ENCODE results near the gene CCDC200. TPM values are rescaled to one million over a fixed set of nuclear protein-coding genes. Genes with fewer than 3 reads are reported as not detected.
"Not testable (repeated sequence)": the region's sequence is repeated elsewhere in the genome, so short reads cannot be mapped to it uniquely, and the experiment has no call there.

CCDC200 gene
- total RNA-seq, 1 experiment from 2014 or later = not detected

DNA sequence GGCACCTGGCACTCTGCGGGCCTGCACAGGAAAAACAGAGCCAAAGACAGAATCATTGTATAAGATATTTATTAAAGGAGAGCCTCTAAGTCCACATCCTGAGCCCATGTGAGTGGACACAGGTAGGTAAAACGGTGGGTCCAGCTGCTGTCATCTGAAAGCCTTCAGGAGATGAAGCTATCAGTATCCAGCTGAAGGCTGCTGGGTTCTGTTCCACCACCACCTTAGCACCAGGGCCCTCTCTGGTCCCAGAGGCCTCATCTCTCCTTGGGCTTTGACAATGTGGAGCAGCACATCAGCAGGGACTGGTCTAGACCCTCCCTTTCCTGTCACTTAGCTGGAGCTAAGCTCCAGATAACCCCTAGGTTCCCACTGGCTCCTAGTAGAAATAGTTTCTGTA lies 9.4 kb downstream of the CCDC200 start:
- DNase-seq (ENCODE audit: low read depth, low spot score) = no peak
- in situ Hi-C loops (cut with HindIII; ENCODE audit: low pct_unique_long_range_greater_than_20kb, low sequenced_read_pairs) = no loop called here

DNA sequence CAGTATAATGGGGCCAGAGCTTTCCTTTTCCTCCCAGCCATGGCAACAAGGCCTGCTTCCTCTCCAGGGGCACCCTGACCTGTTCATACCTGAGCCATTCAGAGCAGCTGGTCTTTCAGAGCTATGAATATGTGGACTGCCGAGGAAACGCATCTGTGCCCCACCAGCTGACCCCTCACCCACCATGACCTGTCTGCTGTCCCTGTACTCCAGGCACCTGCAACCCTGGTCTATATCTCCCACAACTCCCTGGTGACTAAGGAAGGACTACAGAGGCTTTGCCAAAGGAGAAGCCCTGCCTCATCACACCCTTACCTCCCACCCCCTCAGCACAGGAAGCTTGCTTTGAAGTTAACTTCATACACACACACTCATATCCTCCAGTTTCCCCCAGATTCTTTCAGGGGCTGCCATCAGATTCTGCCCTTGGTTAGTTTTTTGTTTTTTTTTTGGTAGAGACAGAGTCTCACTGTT lies 10.8 kb downstream of the CCDC200 start:
- no peak for DNase-seq (ENCODE audit: low read depth, low spot score)
- in situ Hi-C loops (cut with HindIII; ENCODE audit: low pct_unique_long_range_greater_than_20kb, low sequenced_read_pairs) = no loop called here

DNA sequence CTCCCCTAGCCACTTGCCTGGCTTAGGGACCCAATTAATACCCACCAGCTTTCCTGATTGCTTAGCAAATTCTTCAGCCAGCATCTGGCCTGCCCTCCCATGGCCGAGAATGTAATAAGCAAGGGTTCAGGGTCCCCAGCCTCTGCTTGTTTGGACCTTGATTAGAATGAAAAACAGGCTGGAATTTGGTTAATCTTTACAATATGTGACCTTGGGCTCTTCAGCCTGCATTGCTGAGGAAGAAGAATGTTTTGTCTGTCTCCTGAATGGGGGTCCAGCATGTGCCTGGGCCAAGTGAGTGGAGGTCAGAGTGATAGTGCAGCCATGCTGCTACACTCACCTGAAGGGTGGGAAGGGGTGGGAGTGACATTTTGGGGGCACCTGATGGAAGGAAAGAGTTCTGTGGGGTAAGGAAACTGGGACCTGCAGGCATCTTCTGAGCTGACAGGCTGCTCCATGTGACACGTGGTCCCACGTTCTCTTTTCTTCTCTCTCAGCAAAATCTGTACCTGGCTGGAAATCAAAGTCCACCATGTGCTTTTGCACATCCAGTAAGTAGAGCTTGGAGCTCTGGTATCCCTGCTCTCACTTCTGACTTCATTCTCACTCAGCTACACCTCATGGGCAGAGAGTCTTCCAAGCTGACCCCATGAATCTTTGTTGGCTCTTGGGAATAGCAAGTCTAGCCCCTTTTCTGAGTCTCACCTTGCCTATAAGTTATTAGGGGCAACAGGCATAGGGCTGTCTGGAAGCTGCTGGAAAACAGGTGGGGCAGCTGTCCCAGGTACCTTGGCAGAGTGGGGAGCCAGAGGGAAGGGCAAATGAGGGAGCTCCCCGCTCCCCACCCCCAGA lies 11.4 kb downstream of the CCDC200 start:
- in situ Hi-C loops (cut with HindIII; ENCODE audit: low pct_unique_long_range_greater_than_20kb, low sequenced_read_pairs) = no loop called here
- DNase-seq (ENCODE audit: low read depth, low spot score) = no peak

DNA sequence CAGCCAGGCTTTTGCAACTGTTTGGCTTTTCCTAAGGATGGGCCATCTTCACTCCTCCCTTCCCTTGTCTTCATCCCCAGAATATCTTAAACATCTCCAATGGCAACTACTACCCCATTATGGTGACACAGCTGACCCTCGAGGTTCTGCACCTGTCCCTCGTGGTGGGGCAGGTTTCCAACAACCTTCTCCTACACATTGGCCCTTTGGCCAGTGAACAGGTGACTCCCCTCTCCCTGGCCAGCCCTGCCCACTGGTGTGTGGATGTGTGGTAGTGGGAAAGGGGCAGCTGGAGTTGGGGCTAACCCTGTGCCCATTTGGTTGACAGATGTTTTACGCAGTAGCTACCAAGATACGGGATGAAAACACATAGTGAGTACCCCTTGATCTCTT lies 12.1 kb downstream of the CCDC200 start:
- in situ Hi-C loops (cut with HindIII; ENCODE audit: low pct_unique_long_range_greater_than_20kb, low sequenced_read_pairs) = no loop called here
- no peak for DNase-seq (ENCODE audit: low read depth, low spot score)

DNA sequence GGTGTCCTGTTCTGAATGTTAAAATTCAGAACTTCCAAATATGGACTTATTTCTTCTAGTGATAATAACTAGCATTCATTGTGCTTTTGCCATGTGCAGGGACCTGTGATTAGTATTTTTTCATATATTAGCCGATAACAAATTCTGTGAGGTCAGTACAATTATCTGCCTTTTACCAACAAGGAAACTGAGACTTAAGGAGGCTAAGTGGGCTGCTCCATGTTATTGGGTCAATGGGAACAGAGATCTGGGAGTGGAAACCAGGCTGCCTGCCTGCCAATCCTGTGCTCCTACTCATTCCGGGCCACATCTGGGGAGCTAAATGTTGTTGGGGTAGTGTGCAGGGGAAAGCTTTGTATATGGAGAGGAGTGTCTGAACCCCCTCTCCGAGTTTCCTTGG lies 13.1 kb downstream of the CCDC200 start:
- in situ Hi-C loops (cut with HindIII; ENCODE audit: low pct_unique_long_range_greater_than_20kb, low sequenced_read_pairs) = no loop called here
- DNase-seq (ENCODE audit: low read depth, low spot score) = no peak

DNA sequence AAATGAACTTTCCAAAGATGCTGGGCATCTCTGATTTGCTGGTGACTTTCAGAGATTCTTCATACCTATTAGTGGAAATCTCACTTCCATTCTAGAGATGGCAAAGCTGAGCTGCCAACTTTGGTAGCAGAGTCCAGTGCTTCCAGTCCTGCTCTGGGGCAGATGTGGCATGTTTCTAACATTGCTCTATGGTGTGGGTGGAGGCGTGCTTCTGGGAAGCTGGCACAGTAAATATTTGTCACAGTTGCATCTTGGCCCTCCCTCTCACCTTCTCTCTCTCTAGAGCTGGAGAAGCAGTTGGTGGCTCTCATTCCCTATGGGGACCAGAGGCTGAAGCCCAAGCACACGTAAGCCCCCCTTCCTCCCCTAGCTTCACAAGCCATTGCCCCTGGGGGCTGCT lies 14.9 kb downstream of the CCDC200 start:
- DNase-seq (ENCODE audit: low read depth, low spot score) = no peak
- in situ Hi-C loops (cut with HindIII; ENCODE audit: low pct_unique_long_range_greater_than_20kb, low sequenced_read_pairs) = no loop called here

DNA sequence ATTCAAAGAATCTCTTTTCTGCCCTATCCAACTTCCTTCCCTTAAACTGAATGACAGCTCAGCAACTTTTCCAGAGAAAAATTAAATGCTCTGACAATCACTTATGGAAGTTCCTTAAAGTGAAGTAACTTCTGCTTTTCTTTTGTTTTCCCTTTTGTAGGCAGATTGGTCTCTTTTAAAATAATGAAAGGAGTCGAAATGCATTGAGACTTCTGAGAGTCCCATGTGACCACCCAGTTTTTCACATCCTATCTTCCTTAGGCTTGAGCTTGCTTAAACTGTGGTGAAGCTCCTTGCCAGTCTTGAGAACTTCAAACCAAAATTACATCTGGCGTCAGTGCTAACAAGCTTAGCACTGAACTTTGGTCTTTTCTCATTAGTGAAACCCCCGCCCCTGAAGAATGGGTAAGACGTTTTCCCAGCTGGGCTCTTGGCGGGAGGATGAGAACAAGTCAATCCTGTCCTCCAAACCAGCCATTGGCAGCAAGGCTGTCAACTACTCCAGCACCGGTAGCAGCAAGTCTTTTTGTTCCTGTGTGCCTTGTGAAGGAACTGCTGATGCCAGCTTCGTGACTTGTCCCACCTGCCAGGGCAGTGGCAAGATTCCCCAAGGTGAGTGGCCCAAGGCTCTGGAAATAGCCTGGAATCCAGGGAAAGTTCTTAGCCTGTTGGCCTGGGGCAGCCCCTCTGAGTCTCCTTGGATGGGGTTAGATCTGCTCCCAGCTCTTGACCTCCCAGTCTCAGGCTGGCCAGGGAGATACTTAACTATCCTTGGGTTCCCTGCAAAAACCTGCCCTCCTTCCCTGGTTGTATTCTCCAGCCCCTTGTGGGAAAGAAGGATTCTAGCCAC lies 15.6 kb downstream of the CCDC200 start:
- in situ Hi-C loops (cut with HindIII; ENCODE audit: low pct_unique_long_range_greater_than_20kb, low sequenced_read_pairs) = no loop called here
- no peak for DNase-seq (ENCODE audit: low read depth, low spot score)

DNA sequence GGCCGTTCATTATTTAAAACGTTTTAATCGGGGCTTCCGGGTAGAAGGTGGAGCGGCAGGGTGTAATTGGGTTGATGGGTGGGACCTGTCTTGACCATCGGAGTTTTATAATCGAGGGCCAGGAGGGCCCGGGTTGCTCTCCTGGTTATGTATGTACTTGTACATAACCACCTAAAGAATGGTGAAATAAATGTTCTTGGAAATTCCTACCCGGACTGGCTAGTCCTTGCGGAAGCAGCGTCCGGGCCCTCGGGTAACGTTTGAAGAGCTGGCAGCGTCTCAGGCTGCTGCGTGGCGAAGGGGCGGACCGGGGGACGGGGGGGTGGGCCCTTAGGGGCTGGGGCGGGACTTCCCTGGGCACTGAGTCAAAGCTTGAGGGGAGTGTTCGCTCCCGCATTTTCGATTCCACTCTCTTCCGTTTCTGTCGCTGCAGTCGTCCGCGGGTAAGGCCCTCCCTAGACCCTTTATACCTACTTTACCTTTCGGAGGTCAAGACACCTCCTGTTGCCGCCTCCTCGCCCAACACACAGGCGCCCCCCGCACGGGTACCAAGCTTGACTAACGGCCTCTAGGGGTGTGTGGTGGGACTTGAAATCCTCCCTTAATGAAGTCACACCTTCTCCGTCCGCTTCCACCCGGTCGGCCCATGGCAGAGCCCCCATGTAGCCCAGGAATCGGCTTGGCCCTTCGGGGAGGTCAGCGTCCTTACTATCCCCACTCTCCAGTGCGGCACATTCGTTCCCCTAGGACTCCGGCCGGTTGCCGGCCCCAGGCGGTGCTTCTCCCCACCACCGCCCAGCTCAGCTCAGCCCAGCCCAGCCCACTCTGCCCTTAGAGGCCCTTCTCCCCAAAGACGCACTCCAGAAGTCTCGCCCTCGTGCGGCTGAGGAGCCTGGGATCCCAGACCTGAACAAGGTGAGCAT lies 16.7 kb downstream of the CCDC200 start, which contains the start of gene TMEM106A:
Gene TMEM106A, plus strand, starts transcription at position 396 of the 923 bp plus-strand sequence. CDS start 1,167 bp downstream, outside the sequence.
- in situ Hi-C loops (cut with HindIII; ENCODE audit: low pct_unique_long_range_greater_than_20kb, low sequenced_read_pairs) = no loop called here
- peak; percentile 74 for DNase-seq (ENCODE audit: low read depth, low spot score)

DNA sequence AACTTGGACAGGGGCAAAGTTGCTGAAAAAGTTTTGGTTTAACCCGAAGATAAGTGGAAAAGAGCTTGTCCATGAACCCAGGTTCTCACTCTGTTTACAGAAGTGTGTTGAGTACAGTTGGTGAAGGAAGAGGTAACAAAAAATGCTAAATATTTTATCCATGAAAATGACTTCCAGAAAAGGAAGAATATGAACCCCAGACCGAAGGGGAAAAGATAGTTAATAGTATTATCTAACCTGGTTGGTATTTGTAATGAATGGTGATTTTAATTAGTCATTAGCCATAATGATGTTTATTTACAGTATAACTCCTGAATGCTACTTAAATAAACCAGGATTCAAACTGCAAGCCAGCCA lies 17.3 kb downstream of the CCDC200 start:
- in situ Hi-C loops (cut with HindIII; ENCODE audit: low pct_unique_long_range_greater_than_20kb, low sequenced_read_pairs) = no loop called here
- no peak for DNase-seq (ENCODE audit: low read depth, low spot score)

DNA sequence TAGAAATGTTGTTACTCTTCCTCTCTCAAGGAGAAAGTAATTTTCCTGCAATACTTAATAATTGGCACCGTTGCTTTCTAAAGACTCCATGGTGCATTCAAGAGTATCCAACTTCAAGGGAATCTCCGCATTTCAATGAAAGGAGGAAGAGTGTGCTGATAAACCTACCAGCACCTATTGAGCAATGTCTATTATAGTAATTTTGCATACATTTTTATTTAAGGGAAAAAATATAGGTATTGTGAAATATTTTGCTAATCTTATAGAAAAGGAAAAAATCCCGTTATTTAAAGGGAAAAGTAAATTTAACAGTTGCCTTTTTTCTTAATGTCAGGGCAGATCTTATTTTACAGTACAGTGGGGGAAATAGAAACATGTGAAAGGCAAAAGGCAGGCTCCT lies 17.8 kb downstream of the CCDC200 start:
- in situ Hi-C loops (cut with HindIII; ENCODE audit: low pct_unique_long_range_greater_than_20kb, low sequenced_read_pairs) = no loop called here
- no peak for DNase-seq (ENCODE audit: low read depth, low spot score)

DNA sequence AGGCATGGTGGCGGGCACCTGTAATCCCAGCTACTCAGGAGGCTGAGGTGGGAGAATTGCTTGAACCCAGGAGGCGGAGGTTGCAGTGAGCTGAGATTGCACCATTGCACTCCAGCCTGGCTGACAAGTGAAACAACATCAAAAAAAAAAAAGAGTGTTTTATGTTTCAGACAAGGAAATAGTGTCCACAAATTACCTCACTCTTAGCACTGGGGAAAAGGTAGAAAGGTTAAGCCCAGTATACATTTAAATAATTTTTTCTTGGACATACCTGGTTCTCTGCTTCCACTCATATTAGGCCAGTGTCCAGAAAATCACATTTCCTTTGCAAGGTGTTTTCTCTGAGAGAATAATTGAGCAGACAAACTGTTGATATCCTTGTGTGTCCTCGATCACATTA lies 25.4 kb downstream of the CCDC200 start:
- in situ Hi-C loops (cut with HindIII; ENCODE audit: low pct_unique_long_range_greater_than_20kb, low sequenced_read_pairs); DNase-seq (ENCODE audit: low read depth, low spot score): not testable (repeated sequence)

DNA sequence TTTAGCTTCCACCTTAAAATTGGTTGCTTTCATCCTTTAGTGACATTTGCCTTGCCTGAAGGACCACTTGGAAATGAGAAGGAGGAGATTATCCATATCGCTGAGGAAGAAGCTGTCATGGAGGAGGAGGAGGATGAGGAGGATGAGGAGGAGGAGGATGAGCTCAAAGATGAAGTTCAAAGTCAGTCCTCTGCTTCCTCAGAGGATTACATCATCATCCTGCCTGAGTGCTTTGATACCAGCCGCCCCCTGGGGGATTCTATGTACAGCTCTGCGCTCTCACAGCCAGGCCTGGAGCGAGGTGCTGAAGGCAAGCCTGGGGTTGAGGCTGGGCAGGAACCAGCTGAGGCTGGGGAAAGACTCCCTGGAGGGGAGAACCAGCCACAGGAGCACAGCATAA lies 28.3 kb downstream of the CCDC200 start:
- DNase-seq (ENCODE audit: low read depth, low spot score) = no peak
- in situ Hi-C loops (cut with HindIII; ENCODE audit: low pct_unique_long_range_greater_than_20kb, low sequenced_read_pairs) = no loop called here

DNA sequence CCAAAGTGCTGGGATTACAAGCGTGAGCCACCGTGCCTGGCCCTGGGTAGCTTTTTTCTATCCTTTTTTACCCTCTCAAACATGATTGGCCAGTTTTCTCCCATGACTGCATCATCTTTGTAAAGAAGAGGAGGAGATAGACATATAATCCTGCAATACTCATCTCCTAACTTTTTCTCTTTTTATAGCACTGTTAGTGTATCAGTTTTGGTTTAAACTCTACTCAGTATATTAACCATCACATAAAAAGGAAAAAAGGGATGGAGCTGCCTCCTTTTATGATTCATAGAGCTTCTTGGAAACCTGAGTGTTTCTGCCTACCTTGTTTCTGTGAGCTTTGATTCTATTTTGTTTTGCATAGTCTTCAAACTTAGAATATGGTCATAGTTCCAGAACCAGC lies 28.8 kb downstream of the CCDC200 start:
- DNase-seq (ENCODE audit: low read depth, low spot score) = no peak
- in situ Hi-C loops (cut with HindIII; ENCODE audit: low pct_unique_long_range_greater_than_20kb, low sequenced_read_pairs) = no loop called here

DNA sequence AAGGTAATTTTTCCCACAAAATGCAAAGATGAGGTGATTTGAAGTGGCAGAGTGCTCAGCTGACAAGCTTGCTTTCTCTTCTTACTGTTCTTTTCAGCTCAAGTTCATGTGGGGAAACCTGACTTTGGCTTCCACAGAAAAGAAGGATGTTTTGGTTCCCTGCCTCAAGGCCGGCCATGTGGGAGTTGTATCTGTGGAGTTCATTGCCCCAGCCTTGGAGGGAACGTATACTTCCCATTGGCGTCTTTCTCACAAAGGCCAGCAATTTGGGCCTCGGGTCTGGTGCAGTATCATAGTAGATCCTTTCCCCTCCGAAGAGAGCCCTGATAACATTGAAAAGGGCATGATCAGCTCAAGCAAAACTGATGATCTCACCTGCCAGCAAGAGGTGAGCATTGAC lies 35.2 kb downstream of the CCDC200 start:
- in situ Hi-C loops (cut with HindIII; ENCODE audit: low pct_unique_long_range_greater_than_20kb, low sequenced_read_pairs) = no loop called here
- no peak for DNase-seq (ENCODE audit: low read depth, low spot score)

DNA sequence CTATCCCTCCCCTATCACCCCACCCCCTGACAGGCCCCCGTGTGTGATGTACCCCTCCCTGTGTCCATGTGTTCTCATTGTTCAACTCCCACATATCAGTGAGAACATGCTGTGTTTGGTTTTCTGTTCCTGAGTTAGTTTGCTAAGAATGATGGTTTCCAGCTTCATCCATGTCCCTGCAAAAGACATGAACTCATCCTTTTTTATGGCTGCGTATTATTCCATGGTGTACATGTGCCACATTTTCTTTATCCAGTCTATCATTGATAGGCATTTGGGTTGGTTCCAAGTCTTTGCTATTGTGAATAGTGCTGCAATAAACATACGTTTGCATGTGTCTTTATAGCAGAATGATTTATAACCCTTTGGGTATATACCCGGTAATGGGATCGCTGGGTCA lies 41.8 kb downstream of the CCDC200 start:
- in situ Hi-C loops (cut with HindIII; ENCODE audit: low pct_unique_long_range_greater_than_20kb, low sequenced_read_pairs); DNase-seq (ENCODE audit: low read depth, low spot score): not testable (repeated sequence)

DNA sequence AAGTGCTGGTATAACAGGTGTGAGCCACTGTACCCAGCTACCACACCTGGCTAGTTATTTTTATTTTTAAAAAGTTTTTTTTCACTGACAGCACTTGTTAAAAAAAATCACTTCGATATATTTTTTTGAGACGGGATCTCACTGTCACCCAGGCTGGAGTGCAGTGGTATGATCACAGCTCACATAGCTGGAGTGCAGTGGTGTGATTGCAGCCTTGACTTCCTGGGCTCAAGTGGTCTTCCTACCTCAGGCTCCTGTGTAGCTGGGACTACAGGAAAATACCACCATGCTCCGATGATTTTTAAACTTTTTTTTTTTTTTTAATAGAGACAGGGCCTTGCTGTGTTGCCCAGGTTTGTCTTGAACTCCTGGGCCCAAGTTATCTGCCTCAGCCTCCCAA lies 44.5 kb downstream of the CCDC200 start:
- in situ Hi-C loops (cut with HindIII; ENCODE audit: low pct_unique_long_range_greater_than_20kb, low sequenced_read_pairs) = no loop called here
- no peak for DNase-seq (ENCODE audit: low read depth, low spot score)

DNA sequence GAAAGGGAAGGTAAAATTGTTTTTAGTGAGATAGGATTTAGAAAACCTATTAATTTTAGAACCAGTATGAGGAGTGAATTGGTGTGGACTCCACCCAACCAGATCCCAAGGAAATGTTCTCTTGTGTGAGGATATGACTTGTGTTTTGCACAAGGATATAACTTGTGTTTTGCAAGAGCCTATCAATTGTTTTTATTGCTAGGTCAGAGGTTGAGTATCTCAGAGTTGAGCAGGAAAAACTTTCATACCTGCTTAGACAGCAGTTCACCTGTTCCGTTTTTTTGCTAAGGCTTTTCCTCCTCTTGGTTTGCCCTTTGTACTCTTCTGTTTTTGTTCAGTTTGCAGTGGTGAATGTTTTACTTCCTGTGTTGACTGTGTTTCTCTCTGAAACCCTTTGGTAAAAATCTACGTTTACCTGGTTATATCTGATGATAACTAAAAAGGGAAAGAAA lies 52.3 kb downstream of the CCDC200 start:
- no peak for DNase-seq (ENCODE audit: low read depth, low spot score)
- in situ Hi-C loops (cut with HindIII; ENCODE audit: low pct_unique_long_range_greater_than_20kb, low sequenced_read_pairs) = no loop called here
